ENCODE measurements around the gene FYN.

Gene FYN

DNA sequence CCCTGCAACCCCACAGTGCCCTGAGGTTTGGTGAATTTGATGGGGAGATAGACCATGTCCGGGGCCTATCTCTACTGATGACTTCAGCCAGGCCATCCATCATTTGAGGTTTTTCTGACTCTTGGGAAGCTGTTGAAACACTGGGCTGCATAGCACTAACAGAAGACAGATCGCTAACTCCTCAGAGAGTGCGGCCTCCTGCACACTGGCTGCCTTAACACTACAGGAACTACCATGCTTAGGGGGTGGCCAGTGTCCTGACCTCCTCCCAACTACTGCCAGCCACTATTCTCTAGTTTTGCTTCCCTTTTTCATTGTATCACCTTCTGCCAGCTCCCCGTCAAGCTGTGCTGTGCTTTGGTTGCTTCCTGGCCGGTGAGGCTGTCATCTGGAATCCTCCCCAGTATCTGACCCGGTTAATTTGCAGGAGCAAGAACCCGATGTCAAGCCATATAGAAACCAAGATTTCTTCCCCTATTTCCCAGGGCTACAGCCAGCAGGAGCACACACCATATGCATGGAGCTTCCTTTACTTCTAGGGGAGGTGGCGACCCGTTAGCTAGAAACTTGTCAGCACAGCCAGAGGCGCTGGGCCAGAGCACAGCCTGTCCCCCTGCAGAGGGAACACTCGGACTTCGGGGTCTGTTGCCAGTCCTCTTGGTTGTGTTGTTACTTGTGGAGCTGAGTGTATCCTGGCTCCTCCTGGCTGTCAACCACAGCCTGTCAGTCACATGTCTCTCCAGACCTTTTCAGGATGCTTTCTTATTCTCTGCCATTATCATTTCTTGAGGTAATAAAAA is 210.3 kb downstream of the FYN start:
- FAIRE-seq = no peak
- no peak for DNase-seq (ENCODE audit: insufficient read length, low spot score)
- TF ChIP-seq POLR2A (IDR thresholded peaks at IDR 0.05; ENCODE audit: low read depth, low read length) = no peak
- no peak for TF ChIP-seq SPI1 (IDR thresholded peaks at IDR 0.05; ENCODE audit: low read depth, low read length)
- no peak; the same call in 1 of the 2 replicates for TF ChIP-seq POLR2AphosphoS5 (IDR thresholded peaks at IDR 0.05; ENCODE audit: low read depth, low read length)
- no peak for TF ChIP-seq PAX5 (IDR thresholded peaks at IDR 0.05; ENCODE audit: insufficient read depth, low read length, severe bottlenecking)
- no peak for TF ChIP-seq TAF1 (IDR thresholded peaks at IDR 0.05; ENCODE audit: low read depth, low read length)

DNA sequence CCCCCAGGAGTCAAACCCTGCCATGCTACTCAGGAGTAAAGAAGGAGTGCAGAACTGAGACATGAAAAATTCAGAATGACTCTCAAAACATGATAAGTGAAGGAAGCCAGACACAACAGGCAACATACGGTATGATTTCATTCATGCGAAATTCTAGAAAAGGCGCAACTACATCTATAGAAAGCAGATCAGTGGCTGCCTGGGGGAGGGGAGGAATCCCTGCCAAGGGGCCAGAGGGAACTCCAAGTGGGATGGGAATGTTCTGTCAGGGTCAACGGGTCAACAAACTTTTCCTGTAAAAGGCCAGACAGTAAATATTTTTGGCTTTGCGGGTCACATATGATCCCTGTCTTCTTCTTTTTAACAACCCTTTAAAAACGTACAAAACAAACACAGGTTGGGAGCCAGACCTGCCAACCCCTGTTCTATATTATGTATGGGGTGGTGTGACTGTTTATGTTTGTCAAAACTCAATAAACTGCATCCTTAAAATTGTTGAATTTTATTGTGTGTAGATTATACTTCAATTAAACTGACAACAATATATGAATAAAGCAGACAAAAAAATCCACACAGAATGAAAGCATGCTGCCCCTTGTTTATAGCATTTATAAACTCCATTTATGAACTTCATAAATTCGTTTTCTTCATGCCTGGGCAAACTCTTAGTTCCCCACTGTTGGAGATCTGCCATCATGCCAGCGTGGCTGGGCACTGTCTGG is 211.0 kb downstream of the FYN start:
- DNase-seq (ENCODE audit: insufficient read length, low spot score) = no peak
- no peak for FAIRE-seq
- TF ChIP-seq POLR2AphosphoS5 (IDR thresholded peaks at IDR 0.05; ENCODE audit: low read depth, low read length) (no peak), TAF1 (IDR thresholded peaks at IDR 0.05; ENCODE audit: low read depth, low read length) (no peak), PAX5 (IDR thresholded peaks at IDR 0.05; ENCODE audit: insufficient read depth, low read length, severe bottlenecking) (no peak), SPI1 (IDR thresholded peaks at IDR 0.05; ENCODE audit: low read depth, low read length) (no peak), POLR2A (IDR thresholded peaks at IDR 0.05; ENCODE audit: low read depth, low read length) (no peak), POU2F2 (IDR thresholded peaks at IDR 0.05; ENCODE audit: low read depth, low read length) (no peak)

DNA sequence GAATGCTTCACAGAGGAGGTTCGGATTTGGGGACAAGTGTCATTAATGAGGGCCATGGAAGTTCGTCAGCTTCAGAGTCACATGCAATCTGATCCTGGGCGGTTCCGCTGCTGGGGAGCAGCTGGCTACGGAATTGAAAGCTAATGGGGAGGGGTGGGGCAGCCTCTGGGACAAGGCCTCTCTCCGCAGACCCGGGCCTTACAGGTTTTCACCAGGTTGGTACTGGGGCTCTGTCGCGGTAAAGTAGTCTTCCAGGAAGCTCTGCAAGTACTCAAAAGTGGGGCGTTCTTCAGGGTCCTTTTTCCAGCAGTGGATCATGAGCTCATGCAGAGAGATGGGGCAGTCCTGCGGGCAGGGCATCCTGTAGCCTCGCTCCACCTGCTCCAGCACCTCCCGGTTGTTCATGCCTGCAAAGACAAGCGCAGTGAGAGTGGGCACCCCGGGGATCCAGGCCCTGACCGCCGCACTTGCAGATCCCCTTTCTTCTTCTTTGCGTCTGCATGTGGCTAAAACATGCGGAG is 211.7 kb downstream of the FYN start:
- TF ChIP-seq SPI1 (IDR thresholded peaks at IDR 0.05; ENCODE audit: low read depth, low read length) (no peak), POU2F2 (IDR thresholded peaks at IDR 0.05; ENCODE audit: low read depth, low read length) (no peak), POLR2AphosphoS5 (IDR thresholded peaks at IDR 0.05; ENCODE audit: low read depth, low read length) (no peak), PAX5 (IDR thresholded peaks at IDR 0.05; ENCODE audit: insufficient read depth, low read length, severe bottlenecking) (no peak), POLR2A (IDR thresholded peaks at IDR 0.05; ENCODE audit: low read depth, low read length) (no peak), TAF1 (IDR thresholded peaks at IDR 0.05; ENCODE audit: low read depth, low read length) (no peak)
- no peak for FAIRE-seq
- DNase-seq (ENCODE audit: insufficient read length, low spot score) = no peak

DNA sequence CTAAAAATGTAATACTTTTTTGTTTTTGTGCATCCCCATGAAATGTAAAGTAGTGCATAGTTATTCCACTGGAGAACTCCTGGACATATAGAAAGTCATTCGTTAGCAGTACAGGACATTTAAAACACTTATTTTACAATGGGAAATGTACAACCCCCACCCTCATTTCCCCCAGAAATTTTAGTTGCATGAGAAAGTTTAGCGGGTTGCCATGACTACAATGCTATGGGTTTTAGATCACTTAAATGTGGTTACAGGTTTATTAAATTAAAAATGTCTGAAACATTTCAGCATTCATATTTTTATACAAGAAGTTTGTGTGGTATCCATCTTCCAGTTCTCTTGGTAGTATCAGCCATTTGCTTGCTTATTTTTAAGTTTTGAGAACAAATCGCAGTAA is 212.7 kb downstream of the FYN start:
- DNase-seq (ENCODE audit: insufficient read length, low spot score) (no peak), FAIRE-seq (no peak)
- TF ChIP-seq PAX5 (IDR thresholded peaks at IDR 0.05; ENCODE audit: insufficient read depth, low read length, severe bottlenecking) = no peak

DNA sequence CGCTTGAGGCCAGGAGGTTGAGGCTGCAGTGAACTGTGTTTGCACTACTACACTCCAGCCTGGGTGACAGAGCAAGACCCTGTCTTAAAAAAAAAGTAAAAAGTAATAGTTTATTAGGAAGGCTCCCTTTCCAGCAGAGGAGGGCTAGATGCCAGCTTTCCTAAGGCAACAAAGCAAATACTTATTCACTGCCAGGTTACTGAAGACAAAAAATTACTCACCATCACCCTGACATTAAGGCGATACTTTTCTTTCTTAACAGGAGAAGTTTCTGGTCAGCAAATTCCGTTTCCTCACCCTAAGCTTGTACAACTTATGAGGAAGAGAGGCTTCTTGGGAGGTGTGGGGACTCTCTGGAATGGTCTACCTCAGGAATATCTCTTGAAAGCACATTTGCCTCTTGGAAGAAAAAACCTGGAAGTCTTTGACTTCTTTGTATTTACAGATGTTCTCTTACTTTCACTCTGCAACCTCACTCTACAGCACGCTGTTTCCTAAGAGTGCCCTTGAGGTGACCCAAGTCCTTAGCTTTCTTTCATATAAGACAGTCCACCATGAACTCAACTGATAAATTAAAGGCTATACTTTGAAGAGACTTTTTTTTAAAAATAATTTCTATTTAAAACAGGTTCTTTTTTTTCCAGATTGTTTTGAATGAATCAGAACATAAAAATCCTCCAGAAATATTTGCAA is 214.6 kb downstream of the FYN start:
- DNase-seq (ENCODE audit: insufficient read length, low spot score) = no peak
- no peak for TF ChIP-seq POLR2A (IDR thresholded peaks at IDR 0.05; ENCODE audit: low read depth, low read length)
- TF ChIP-seq POU2F2 (IDR thresholded peaks at IDR 0.05; ENCODE audit: low read depth, low read length) = no peak
- TF ChIP-seq POLR2AphosphoS5 (IDR thresholded peaks at IDR 0.05; ENCODE audit: low read depth, low read length) = no peak
- no peak for TF ChIP-seq TAF1 (IDR thresholded peaks at IDR 0.05; ENCODE audit: low read depth, low read length)
- no peak for TF ChIP-seq SPI1 (IDR thresholded peaks at IDR 0.05; ENCODE audit: low read depth, low read length)
- TF ChIP-seq PAX5 (IDR thresholded peaks at IDR 0.05; ENCODE audit: insufficient read depth, low read length, severe bottlenecking) = no peak
- no peak for FAIRE-seq

DNA sequence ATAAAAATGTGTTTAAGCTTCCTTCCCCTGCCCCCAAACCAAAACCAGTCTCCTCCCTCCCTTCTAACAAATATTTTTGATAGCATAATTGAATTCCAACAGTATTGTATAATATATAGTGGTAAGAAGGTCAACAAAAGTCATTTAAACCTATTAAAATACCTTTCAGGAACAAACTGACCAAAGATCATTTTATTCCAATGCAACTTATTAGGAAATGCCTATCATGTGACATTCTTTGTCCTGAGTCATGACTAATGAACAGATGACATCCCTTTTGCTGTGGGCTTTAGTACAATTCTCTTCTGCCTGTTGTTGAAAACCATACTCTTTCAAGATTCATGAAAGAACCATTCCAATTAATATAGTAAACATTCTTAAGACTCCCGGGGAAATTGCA is 216.1 kb downstream of the FYN start:
- FAIRE-seq (no peak), DNase-seq (ENCODE audit: insufficient read length, low spot score) (no peak)
- TF ChIP-seq POU2F2 (IDR thresholded peaks at IDR 0.05; ENCODE audit: low read depth, low read length) (no peak), POLR2AphosphoS5 (IDR thresholded peaks at IDR 0.05; ENCODE audit: low read depth, low read length) (no peak), PAX5 (IDR thresholded peaks at IDR 0.05; ENCODE audit: insufficient read depth, low read length, severe bottlenecking) (no peak)

DNA sequence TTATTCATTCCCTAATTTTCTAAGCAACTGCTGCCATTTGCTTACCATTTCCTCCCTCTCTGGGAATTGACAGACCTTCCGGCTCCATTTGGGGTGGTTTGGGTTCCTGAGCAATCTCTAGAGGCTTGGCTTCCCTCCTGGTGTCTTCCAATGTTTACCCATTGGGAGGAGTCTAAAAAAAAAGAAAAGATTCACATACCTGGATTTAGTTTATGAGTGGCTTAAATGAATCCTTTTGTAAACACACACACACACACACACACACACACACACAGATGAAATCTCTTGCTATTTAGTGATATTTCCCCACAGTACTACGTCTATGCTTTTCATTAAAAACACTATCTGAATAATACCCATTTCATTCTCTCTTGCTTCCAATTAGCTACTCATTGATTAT is 219.3 kb downstream of the FYN start:
- DNase-seq (ENCODE audit: insufficient read length, low spot score) (no peak), FAIRE-seq (no peak)
- TF ChIP-seq SPI1 (IDR thresholded peaks at IDR 0.05; ENCODE audit: low read depth, low read length) = no peak

DNA sequence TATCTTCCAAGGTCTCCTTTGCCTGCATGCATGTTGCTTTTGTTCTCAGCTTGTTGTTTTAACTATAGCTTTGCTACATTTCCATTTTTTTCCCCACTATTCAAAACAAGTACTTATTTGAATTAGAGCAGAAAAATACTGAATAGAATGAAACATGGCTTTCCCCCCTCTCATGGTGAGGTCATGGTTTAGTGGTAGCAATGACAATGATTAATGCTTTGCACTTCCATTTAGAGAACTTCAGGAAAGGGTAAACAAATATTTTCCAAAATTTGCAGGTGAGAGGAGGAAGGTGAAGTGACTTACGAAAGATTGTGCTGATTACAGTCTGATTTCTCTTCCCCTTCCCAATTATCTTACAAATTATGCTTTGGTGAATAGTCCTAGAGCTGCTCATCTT is 219.8 kb downstream of the FYN start:
- TF ChIP-seq POU2F2 (IDR thresholded peaks at IDR 0.05; ENCODE audit: low read depth, low read length) (no peak), POLR2AphosphoS5 (IDR thresholded peaks at IDR 0.05; ENCODE audit: low read depth, low read length) (no peak), SPI1 (IDR thresholded peaks at IDR 0.05; ENCODE audit: low read depth, low read length) (no peak), PAX5 (IDR thresholded peaks at IDR 0.05; ENCODE audit: insufficient read depth, low read length, severe bottlenecking) (no peak), TAF1 (IDR thresholded peaks at IDR 0.05; ENCODE audit: low read depth, low read length) (no peak), POLR2A (IDR thresholded peaks at IDR 0.05; ENCODE audit: low read depth, low read length) (no peak)
- DNase-seq (ENCODE audit: insufficient read length, low spot score) (no peak), FAIRE-seq (no peak)

DNA sequence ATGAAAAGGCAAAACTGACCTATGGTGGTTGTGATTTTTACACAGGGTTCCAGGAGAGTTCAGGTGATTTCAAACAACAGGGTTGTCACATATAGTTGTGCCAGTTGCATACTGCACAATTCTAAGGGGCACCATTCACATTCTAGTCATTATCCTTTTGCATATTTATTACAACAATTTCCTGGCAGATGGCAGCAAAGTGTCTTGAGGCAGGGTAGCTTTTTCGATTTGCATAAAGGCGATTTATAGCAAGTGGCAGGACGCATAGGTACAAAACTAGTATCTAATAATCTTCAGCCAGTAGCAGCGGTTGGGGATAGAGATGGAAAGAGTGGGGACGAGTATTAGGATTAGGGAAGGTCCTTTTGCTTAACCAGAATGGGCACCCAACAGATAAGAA is 221.1 kb downstream of the FYN start:
- TF ChIP-seq POU2F2 (IDR thresholded peaks at IDR 0.05; ENCODE audit: low read depth, low read length) = no peak
- no peak for TF ChIP-seq PAX5 (IDR thresholded peaks at IDR 0.05; ENCODE audit: insufficient read depth, low read length, severe bottlenecking)
- no peak for TF ChIP-seq POLR2AphosphoS5 (IDR thresholded peaks at IDR 0.05; ENCODE audit: low read depth, low read length)
- TF ChIP-seq SPI1 (IDR thresholded peaks at IDR 0.05; ENCODE audit: low read depth, low read length) = no peak
- no peak for TF ChIP-seq TAF1 (IDR thresholded peaks at IDR 0.05; ENCODE audit: low read depth, low read length)
- no peak for TF ChIP-seq POLR2A (IDR thresholded peaks at IDR 0.05; ENCODE audit: low read depth, low read length)
- DNase-seq (ENCODE audit: insufficient read length, low spot score) (no peak), FAIRE-seq (no peak)

Measured in GM12891 (cell line).